Calu3 (cell line): ENCODE measurements around the gene PPP2R2B. TPM values are rescaled to one million over a fixed set of nuclear protein-coding genes. Genes with fewer than 3 reads are reported as not detected.

Experiments
- BruUV-seq: library from RNA; stranded (reverse); fragments of 400-500 nt; replicated peaks from 2 replicates; lab custom pipeline; 2021; lab: Mats Ljungman, UMichigan
- CTCF ChIA-PET: fragments of 300-600 bp; sonication (Branson Sonifier 250); formaldehyde crosslinking; loops from one replicate; lab custom pipeline; 2022; ENCODE audit warnings: antibody characterized with exemption; lab: Charles Lee
- DNase-seq: peaks from one replicate; pipeline ENCODE4 v3.0.0; 2022
- H3K27ac Mint-ChIP-seq: one replicate; pipeline ENCODE4 v1.8.0; 2022; ENCODE audit warnings: mixed read lengths; ENCODE audit not compliant: unreplicated experiment
- H3K27me3 Mint-ChIP-seq: one replicate; pipeline ENCODE4 v1.8.0; 2022; ENCODE audit warnings: mixed read lengths; ENCODE audit not compliant: unreplicated experiment
- H3K36me3 Mint-ChIP-seq: one replicate; pipeline ENCODE4 v1.8.0; 2022; ENCODE audit warnings: mild to moderate bottlenecking, moderate library complexity, mixed read lengths; ENCODE audit not compliant: insufficient read depth, unreplicated experiment
- H3K4me1 Mint-ChIP-seq: one replicate; pipeline ENCODE4 v1.8.0; 2022; ENCODE audit warnings: mild to moderate bottlenecking, low read depth, mixed read lengths; ENCODE audit not compliant: unreplicated experiment
- H3K4me3 Mint-ChIP-seq: one replicate; pipeline ENCODE4 v1.8.0; 2022; ENCODE audit warnings: mild to moderate bottlenecking, low read depth, moderate library complexity, mixed read lengths; ENCODE audit not compliant: unreplicated experiment
- H3K9me3 Mint-ChIP-seq: one replicate; pipeline ENCODE4 v1.8.0; 2022; ENCODE audit warnings: low read depth, mixed read lengths; ENCODE audit not compliant: unreplicated experiment
- CTCF ChIP-seq: fragments of 200-600 bp; IDR thresholded peaks from one replicate; pipeline ENCODE4 v1.8.0; 2022; ENCODE audit warnings: antibody characterized with exemption; ENCODE audit not compliant: unreplicated experiment
- intact Hi-C: fragments of 100-400 bp; cut with micrococcal nuclease; formaldehyde crosslinking; loops from one replicate; pipeline ENCODE4 v1.10.0; 2022; ENCODE audit not compliant: unreplicated experiment
- total RNA-seq: library from RNA; stranded (reverse); gene quantifications from 2 replicates; pipeline ENCODE4 v1.2.3, GENCODE V29; 2022

The PPP2R2B gene
- total RNA-seq, 1 experiment from 2014 or later = not detected

GRCh38 chr5:146683861-146684260, 194.7 kb downstream of the PPP2R2B start:
- Mint-ChIP-seq H3K4me3 (no peak overlapping the region), H3K27ac (no peak overlapping the region), H3K4me1 (no peaks in the 10 kb centered on the region), H3K27me3 (peaks cover 62% of the 10 kb centered on the region), H3K9me3 (no peaks in the 10 kb centered on the region), H3K36me3 (no peaks in the 10 kb centered on the region)
- CTCF ChIA-PET = no interaction called here
- intact Hi-C loops = no loop called here
- BruUV-seq = no TSS peak
- no peak for DNase-seq
- TF ChIP-seq CTCF = no peak

- Mint-ChIP-seq H3K36me3 (no peaks in the 10 kb centered on the region), H3K4me1 (no peaks in the 10 kb centered on the region), H3K27me3 (peaks cover 60% of the 10 kb centered on the region), H3K9me3 (no peaks in the 10 kb centered on the region), H3K4me3 (no peak overlapping the region), H3K27ac (no peak overlapping the region)
- intact Hi-C loops = no loop called here
- TF ChIP-seq CTCF = no peak
- CTCF ChIA-PET = no interaction called here
- BruUV-seq = no TSS peak
- no peak for DNase-seq
Observed at GRCh38 chr5:146682899-146683532, 195.5 kb downstream of the PPP2R2B start.

- Mint-ChIP-seq H3K4me3 (no peak overlapping the region), H3K27me3 (peaks cover 51% of the 10 kb centered on the region), H3K9me3 (no peaks in the 10 kb centered on the region), H3K36me3 (no peaks in the 10 kb centered on the region), H3K4me1 (no peaks in the 10 kb centered on the region), H3K27ac (no peak overlapping the region)
- DNase-seq = no peak
- CTCF ChIA-PET = interaction anchor here (0.9 kb wide), 1 partner anchor 8 kb away, joined by 3 read pairs; no protein-coding TSS in a partner anchor
- no peak for TF ChIP-seq CTCF
- BruUV-seq = no TSS peak
- intact Hi-C loops = no loop called here
Observed at GRCh38 chr5:146681585-146682105, 196.9 kb downstream of the PPP2R2B start.

GRCh38 chr5:146680846-146681584, 197.5 kb downstream of the PPP2R2B start:
- BruUV-seq = no TSS peak
- H3K36me3 Mint-ChIP-seq = no peaks in the 10 kb centered on the region
- intact Hi-C loops = no loop called here

More at GRCh38 chr5:146680846-146681584, 197.5 kb downstream of the PPP2R2B start:
- Mint-ChIP-seq H3K9me3 (no peaks in the 10 kb centered on the region), H3K27me3 (peaks cover 51% of the 10 kb centered on the region), H3K4me1 (no peaks in the 10 kb centered on the region), H3K4me3 (no peak overlapping the region), H3K27ac (no peak overlapping the region)
- CTCF ChIA-PET = interaction anchor here (0.9 kb wide), 1 partner anchor 9 kb away, joined by 3 read pairs; no protein-coding TSS in a partner anchor
- DNase-seq = no peak
- no peak for TF ChIP-seq CTCF
